Epithelial cell of prostate (primary cell): ENCODE measurements around the gene SATB1.

Experiments used
- DNase-seq: peaks from one replicate; pipeline ENCODE4 v3.0.0-alpha.2; 2011; ENCODE audit warnings: low read depth, low spot score
- H3K27ac ChIP-seq: fragments of 450-650 bp; 2 replicates; pipeline ENCODE4 v1.5.1; 2017; ENCODE audit warnings: mild to moderate bottlenecking

SATB1 gene

DNA sequence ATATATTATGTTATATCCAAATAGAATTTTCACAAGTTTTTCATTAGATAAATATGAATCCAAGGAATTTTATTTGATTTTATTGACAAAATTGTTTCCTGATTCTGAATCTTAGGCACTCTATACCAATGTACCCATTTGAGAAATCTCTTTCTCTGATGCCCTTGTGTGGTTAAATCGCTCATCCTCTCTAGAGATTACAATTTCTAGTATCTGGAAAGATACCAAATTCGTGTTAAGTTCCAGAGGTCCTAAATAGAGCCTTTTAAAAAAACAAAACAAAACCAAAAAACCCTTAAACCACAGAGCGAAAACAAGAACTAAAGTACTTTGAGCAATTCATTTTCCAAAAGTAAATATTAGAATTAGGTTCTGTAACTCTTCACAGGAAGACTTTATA is 20.0 kb downstream of the SATB1 start:
- no peak for DNase-seq
- no peak overlapping the region for H3K27ac ChIP-seq

DNA sequence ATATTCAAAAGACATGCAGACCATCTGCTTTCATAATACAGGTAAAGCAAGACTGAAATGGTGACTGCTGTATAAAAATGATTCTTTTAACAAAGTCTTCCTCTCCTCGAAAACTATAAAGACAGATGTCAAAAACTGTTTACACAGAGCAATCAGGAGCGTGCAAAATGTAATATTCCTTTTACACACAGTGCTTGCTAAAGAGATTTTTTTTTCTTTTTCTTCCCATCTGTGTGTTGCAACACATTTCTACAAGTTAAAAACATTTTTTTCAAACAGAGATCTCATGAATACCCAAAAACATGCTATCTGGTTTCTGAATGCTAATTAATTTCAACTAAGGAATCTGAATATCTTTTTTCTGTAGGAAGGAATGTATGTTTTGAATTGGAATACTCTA is 22.1 kb downstream of the SATB1 start:
- DNase-seq: no peak
- no peak overlapping the region for H3K27ac ChIP-seq

DNA sequence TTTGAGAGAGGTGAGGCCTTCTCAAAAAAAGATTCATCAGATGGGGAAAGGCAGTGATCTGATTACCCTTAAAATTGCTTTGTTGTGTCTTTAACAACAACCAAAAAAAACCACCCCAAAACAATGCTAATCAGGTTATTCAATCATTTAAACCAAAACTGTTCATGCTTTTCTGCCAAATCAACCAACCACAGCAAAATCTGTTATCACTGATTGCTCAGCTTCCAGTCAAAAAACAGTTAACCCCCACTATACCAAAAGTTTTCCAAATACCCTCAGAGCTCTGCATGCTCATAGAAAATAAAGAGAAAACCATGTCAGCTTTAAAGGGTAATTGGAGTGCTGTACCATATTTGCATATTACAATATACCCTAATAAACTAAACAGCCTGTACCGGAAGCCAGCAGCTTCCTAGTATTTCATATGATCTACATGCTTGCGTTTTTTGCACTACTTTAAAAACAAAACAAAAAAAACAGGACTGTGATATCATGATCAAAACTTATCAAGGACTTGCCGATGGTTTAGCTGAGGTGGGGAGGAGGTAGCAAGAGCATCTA is 22.8 kb downstream of the SATB1 start:
- no peak overlapping the region for H3K27ac ChIP-seq
- no peak for DNase-seq

DNA sequence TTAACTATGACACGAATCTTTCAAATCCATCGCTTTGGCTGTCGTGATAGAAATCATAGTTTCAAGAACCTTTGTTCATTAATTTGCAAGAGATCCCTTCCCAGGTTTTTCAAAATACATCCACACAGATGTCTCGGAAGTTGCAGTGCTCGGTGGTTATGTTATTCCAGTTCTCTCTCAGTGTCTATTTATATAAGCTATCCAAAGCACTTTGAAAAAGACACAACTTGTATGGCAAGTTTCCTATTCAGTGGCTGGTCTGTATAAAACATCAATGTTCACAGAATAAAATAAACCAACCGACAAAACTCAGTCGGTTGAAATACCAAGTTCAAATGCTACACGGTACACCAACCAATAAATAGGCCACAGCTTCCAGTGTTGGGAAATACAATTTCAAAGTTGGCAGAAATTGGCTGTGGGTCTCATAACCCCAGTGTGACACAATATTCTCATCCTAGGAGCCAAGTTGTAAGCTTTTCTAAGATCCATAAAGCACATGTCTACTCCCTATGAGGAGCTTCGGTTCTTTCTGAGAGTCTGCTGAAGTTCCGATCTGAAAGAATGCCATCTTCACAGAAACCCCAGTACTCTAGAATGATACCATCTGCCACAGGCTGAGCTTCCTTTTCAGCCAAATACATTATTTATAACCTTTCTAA is 23.7 kb downstream of the SATB1 start:
- no peak for DNase-seq
- H3K27ac ChIP-seq: no peak overlapping the region

DNA sequence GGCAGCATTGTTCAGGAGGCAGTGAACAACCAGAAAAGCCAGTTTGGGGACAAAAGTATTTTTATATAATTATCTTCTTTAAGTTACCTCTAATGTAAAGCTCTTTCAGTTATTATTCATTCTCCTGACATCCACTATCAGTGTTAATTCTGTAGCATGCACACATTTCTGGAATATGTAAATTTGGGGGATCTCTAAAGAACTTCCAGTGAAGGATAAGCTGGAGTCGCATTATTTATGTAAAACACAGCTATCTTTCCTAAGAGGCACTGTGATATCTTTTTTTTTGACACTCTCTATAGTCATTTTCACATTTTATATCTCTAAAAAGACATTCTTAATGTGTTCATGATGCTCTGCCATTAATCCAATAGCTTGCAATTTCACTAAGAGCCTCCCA is 26.7 kb downstream of the SATB1 start:
- no peak for DNase-seq
- no peak overlapping the region for H3K27ac ChIP-seq

DNA sequence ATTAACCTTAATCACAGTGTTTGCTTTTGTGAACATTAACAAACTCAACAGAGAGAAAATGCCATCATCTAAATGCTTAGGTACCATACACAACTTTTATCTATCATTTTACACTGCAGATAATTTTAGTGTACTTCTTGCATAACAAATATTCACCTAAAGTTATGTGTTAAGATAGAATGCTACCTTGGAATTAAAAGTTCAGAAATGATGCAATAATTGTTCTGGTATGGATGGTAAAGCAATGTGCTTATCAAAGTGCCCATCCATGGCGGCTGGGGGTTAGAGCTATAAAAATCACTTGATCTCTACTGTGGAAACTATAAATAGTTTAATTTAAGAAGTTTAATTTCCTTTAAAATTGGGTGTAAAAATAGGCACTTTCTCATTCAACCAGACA is 28.7 kb downstream of the SATB1 start:
- no peak overlapping the region for H3K27ac ChIP-seq
- no peak for DNase-seq

DNA sequence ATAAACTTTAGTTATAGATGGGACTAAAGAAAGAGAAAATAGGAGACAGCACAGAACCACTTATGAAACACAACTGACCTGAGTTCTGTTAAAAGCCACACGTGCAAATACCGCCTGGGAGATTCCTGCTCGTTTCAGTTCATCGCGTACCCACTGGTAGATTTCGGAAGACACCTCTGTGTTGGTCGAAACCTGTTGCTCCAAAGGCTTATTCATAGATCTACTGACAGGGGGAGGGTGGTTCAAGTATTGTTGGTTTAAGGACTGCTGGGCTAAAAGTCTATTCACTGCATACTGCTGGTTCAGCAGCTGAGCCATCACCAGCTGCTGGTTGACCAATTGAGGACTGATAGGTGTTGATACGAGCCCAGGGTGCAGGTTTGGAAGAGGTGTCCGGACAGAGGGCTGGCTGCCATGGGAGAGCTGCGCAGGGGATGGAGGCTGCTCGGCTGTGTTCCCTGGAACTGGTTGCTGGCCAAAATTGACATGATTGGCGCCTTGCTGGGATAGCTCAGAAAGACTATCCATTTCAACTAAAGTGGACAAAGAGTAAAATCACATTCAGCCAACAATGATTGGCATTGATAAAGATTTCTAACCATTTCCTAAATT is 30.6 kb downstream of the SATB1 start:
- no peak for DNase-seq
- H3K27ac ChIP-seq: no peak overlapping the region

DNA sequence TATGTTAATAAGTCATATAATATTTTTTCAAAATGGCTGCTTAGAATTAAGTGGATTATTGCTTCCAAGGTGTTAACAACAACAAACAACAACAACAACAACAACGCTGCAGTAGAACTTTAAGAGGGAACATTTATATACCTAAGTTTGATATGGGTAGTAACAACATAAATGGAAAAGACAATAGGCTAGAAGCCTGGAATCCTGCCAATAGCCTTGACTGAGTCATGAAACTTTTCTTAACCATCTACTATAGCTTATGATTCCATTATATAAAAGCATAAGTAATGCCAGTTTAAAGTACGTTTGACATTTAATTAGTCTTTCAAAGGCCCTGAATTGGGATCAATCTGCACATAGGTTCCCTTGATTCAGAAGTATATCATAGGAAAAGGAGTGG is 31.2 kb downstream of the SATB1 start:
- DNase-seq: no peak
- H3K27ac ChIP-seq: no peak overlapping the region

DNA sequence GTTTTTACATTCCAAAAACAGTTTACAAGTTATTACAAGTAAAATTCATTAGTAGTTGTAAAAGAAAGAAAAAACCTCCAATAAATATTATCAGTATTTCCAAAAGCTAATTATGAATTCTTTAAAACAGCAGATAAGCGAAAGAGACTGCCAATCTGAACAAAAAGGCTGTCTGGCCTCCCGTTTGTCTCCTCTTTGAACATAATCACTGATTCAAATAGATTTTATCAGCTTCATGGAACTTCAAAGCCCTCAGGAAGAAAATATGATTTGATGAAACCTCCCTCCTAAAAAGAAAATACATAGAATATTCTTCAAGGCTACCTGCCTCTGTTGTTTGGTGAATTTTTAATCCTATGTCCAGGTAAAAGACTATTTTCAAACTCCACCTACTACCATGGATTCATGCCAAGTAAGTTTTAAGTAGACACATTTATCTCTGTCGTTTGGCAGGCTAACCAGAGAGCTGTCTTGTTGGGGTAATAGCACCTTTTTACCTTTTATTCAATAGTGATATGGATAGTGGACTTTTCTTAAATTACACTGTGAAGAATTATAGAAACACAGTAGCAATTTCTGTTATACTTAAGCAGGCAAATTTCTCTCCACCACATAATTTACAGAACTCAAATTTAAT is 35.0 kb downstream of the SATB1 start:
- DNase-seq: no peak
- no peak overlapping the region for H3K27ac ChIP-seq

DNA sequence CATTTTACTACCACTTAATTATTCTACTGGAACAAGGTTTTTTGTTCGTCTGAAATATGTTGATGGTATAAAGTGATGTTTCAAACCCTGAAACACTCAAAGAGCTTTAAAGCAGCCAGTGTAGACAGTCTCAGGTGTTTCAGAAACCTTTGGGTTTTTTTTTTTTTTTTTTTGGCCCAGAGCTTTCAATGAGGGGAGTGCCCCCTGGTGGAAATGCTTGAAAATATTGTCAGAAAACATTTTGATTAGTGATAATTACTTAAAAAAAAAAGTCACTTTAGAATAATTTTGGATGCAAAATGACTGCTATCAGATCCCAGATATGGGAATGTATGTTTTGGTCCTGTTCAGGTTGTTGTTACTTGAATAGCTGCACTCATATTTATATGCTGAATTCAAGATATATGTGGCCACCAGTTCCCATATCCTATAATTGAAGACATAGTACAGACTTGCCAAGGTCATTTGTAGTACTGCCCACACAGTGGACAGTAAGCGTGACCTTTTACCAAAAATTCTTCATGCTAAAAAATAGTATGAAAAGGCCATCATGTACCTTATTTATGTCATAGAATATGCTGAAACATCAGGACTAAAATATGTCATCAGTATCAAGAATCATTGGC is 35.9 kb downstream of the SATB1 start:
- H3K27ac ChIP-seq: no peak overlapping the region
- no peak for DNase-seq

DNA sequence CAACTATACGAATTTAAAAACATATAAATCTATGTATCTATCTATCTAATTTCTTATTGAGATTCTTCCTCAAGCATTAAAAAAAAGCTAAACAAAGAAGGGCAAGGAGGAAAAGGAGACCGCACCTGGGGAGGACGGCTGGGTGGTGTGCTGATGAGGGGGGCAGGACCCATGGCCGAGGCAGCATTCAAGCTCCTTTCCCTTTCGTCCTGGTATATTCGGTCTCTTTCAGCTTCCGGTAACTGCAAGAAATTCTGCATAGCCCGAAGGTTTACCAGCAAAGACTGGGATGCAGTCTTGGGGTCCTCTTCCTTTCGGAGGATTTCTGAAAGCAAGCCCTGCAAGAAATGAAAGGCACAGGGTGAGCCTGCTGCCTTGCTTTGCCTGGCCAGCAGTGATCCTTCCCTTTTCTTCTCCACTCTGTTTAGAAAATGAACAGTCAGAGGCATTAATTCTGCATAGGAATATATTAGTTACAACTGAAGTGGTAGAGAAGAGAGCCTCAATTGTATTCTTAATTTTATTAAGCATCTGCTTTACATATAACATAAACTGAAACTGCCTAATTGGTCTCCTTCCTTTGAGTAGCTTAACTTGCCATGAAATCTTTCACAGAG is 38.8 kb downstream of the SATB1 start:
- H3K27ac ChIP-seq: no peak overlapping the region
- no peak for DNase-seq

DNA sequence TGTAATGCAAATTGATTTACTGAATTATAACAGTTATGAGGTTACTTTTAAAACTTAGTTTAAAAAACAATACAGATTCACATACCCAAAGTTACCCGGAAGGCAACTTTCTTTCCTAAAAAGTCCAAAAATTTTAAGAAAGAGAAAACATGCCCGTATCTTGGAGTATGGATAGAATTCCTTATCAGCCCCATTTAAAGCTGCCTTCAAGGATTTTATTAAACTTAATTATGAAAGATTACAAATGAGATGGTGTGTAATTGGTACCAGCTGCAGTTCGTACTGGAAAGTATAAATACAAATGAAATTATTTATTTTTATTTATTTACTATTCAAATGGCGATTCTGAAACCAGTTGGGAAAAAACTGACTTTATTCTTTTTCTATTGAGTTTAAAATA is 39.4 kb downstream of the SATB1 start:
- DNase-seq: no peak
- H3K27ac ChIP-seq: no peak overlapping the region

DNA sequence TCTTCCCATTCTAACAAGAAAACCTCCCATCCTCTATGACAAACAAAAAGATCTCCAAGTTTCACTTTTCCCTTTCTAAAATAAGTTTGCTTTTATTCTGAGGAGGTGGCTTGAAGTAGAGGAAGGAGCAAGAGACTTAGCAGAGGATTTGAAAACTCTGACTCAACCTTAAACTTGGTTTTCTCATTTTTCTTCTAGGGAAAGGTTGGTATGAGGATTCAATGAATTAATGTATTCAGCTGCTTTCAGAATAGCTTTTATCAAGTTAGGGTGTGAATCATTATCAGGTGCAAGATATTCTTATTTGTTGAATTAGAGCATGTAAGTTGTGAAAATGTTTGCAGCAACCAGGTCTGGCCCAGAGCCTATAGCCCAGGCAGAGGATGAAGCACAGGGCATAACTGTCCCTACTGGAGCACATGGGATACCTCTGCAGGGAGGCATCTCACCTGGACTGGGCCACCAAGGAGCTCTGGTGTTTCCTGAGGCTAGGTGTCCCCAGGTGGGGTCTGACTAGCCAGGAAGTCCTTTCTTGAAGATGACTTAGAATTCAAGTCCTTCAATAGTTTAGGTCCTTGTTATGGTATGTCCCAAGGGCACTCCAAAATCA is 42.3 kb downstream of the SATB1 start:
- no peak overlapping the region for H3K27ac ChIP-seq
- no peak for DNase-seq

DNA sequence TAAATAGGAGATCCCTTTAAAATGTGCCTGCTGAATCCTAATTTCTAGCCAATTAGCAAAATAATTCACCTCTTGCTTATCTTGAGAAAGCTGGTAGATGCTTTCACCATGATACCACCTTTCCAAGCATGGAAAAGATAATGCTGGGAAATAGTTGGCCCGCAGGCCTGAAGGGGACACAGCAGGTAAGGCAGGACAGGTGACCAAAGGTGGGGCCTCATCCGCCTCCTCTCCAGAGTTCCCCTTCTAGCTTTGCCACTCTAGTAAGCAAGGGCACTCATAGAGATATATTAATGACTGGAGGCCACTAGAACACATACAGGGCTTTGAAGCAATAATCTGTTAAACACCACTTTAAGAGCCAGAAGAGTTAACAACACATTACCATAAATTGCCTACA is 45.5 kb downstream of the SATB1 start:
- no peak overlapping the region for H3K27ac ChIP-seq
- DNase-seq: no peak

DNA sequence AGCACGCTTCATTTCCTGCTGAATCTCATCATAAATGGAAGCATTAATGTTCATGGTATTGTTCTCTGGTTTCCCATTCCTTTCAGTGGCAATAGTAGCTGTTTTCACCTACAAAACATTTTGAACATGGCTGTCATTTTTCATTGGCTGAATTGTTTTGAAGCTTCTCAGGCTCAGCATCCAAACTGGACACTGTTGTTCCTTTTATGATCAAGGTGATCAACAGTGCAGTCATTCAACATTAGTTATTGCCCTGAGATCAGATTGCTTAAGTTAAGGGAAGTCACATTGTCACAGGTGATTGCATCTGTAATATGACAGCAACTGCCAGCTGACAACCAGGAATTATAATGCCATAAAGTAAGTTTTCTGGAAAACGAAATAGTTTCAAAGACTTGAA is 46.9 kb downstream of the SATB1 start:
- H3K27ac ChIP-seq: no peak overlapping the region
- DNase-seq: no peak

DNA sequence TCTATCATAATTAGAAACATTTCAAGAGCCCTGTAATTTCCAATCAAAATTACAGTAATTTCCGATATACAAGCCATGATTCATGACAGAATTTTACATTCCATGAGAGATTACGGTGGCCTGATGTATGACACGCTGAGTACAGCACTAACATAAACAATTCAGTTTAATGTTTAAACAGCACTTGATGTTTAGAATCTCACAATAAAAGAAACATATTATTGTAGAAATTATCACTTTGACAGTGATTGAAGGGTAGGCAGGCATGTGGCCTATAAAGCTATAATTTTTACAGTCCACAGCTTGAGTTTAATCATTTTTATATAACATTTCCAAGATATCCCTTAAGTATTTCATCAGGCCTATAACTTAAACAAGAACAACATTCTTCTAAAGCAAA is 48.5 kb downstream of the SATB1 start:
- no peak overlapping the region for H3K27ac ChIP-seq
- DNase-seq: no peak

DNA sequence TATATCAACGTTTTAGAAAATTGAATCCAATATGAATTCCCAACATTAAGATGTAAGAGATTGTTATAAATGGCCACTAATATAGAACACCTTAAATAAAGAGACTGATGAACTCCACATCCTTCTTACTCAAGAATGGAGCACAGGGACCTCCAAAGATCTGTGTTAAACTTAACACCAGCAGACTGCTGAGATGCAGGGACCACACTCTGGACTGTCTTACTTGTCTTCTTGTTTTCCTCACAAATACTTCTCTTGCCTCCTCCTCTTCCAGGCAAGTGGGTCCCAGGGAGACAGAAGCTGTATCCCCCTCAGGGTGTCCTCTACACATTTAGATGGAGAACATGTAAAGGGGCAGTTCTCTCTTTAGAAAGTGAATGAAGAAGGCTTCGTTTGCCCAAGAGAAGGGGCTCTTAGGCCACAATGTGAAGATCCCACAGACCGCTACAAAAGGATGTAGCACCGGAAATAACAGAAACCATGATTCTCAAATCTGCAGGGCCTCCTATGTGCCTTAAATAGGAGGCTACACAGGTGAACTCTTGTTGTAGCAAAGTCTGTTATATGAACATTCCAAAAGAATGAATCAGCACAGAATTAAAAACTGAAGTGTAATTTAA is 52.2 kb downstream of the SATB1 start:
- no peak for DNase-seq
- H3K27ac ChIP-seq: no peak overlapping the region

DNA sequence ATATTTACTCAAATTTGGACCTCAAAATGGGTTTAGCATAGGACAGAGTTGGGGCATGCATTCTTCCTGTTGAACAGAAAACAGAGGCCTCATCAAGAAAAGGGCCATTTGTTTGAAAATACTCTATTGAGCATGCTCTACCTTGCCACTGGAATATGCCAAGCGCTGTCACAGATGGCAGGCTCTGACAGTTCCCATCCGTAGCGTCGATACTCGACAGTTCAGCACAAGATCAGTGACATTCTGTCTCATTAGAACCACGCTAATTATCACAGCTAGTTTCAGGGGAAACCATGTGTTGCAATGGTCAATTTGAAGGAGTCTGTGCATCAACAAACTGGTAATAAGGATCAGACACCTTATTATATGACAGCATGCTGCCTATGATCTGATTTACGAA is 54.5 kb downstream of the SATB1 start:
- no peak for DNase-seq
- no peak overlapping the region for H3K27ac ChIP-seq

DNA sequence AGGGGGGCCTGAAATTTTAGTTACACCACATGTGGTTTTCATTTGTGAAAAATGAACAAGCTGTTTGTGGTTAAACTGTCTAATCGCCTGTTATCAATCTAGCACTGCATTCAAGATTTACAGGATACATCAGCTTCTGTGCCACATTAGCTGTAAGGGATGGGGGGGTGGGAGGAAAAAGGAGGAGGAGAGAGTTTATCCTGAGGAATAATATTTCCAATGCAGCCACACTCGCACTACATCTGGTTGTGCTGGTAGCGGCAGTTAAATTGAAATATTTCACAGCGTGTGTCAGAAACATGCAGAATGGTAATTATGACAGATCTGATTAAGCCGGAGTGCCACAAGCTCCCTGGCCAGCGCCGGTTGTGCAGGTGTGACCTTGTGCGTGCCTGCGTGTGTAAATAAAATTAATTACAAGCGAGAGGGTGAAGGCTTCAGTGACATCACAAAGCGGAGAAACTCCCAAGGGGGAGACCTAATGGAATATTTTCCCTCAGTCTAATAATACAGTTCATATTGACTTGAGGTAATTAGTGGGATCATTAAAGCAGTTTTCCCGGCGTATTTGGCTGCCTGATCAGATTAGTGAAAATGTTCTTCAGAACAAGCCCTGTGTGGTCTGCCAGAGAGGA is 55.5 kb downstream of the SATB1 start:
- no peak for DNase-seq
- H3K27ac ChIP-seq: no peak overlapping the region

DNA sequence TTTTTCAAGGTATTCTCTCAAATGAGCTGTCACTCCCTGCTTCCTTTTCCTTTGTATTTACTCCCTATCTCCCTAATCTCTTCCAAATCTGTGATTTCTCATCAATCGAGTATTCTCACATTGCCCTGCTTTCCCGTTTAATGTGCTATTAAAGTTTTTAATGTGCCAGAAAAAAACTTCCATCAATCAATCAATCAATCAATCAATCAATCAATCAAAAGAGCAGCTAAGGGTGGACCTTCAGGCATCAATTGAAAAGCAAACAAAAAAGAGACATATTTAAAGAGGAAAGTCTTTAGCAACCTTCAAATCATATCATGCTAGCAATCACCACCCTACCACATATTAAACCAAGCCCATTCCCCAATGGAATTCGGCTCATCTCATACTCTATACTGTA is 58.9 kb downstream of the SATB1 start:
- DNase-seq: no peak
- no peak overlapping the region for H3K27ac ChIP-seq
